ENCODE measurements around the gene CYB561D2. TPM values are rescaled to one million over a fixed set of nuclear protein-coding genes. Genes with fewer than 3 reads are reported as not detected.

Gene CYB561D2
- total RNA-seq, 1 donor from 2014 or later = 31.4 TPM

GRCh38 chr3:50323614-50324199, 27.0 kb upstream of the CYB561D2 start:
- no peak for DNase-seq (ENCODE audit: low read depth)

GRCh38 chr3:50324351-50325112, 26.1 kb upstream of the CYB561D2 start:
- peak; percentile 45 for DNase-seq (ENCODE audit: low read depth)

- no peak for DNase-seq (ENCODE audit: low read depth)
These were observed 25.6 kb upstream of the CYB561D2 start for GRCh38 chr3:50325113-50325480.

GRCh38 chr3:50325497-50326181, 25.0 kb upstream of the CYB561D2 start:
- no peak for DNase-seq (ENCODE audit: low read depth)

DNA sequence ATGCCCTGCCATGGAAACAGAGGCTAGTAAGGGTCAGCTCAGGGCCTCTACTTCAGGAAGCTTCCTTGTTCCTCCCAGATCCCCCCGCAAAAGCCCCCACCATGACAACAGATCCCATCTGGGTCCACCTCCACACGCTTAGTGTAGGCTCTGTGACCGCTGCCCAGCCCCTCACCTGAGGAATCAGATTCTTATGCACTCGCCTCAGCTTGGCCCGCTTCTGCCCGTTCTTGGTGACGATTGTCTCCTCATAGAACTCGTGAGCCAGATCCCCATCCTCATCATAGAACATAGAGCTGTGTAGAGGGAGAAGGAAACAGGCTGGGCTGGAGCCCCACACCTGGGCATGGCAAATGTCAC, 24.5 kb upstream of the CYB561D2 start:
- DNase-seq (ENCODE audit: low read depth) = no peak

DNA sequence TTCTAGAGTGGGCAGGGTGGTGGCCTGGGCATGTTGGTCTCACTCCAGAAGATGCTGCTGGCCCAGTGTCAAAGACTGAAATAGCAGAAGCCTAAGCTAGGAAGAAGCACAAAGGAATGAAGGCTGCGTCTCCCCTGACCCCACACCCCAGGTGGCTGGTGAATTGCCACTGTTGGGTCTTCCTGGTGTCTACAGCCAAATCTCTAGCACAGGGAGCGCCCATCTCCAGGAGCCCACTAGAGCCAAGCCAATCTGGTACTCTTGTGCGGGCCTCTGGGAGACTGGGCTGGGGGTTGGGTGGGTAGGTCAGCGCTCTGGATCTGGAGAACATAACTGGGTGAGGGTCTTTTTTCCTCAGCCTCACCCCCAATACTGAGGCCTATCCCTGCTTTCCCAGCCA, 23.5 kb upstream of the CYB561D2 start:
- DNase-seq (ENCODE audit: low read depth) = no peak

GRCh38 chr3:50327943-50328691, 22.5 kb upstream of the CYB561D2 start, which contains the start of gene TUSC2:
Gene TUSC2, minus strand, starts transcription at chr3:50328223. Its CDS starts 124 bp downstream, at chr3:50328099.
- peak; percentile 94 for DNase-seq (ENCODE audit: low read depth)

DNA sequence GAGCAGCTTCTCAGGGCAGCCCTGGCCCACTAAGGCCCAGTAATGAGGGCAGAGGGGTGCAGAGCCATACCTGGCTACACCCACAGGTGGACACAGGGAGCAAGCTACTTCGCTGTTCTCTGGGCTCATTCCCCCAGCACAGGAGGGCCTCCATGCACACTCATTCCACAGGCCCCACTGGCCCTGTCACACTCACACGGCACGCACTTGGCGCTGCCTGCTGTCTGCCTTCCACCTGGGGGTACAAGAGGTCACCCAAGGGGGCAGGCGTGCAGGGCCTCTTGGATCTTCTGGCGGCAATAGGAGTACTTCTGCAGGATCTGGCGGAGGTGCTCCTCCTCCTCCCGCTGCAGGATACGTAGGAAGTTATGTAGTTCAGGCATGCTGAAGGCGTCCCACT, 20.3 kb upstream of the CYB561D2 start:
- DNase-seq (ENCODE audit: low read depth) = no peak

DNA sequence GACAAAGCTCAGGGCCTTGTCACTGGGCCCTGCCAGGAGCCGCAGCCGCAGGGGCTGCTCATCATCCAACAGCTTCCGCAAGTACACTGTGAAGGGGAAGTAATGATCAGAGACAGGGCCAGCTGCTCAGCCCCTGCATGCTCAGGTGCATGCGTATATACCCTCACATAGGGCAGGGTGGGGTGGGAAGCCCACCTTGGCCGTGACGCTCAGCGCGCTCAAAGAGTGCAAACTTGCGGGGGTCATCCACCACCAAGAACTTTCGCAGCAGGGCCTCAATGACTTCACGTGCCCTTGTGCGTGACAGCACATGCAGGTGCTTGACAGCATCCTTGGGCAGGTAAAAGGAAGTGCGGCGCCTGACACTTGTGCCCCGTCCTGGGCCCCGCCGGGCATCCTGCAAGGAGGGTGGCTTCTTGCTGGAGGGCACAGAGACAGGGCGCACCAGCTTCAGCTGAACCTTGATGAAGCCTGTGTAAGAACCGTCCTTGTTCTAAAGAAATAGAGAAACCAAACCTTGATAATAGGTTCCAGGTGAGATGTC, 19.2 kb upstream of the CYB561D2 start:
- no peak for DNase-seq (ENCODE audit: low read depth)

DNA sequence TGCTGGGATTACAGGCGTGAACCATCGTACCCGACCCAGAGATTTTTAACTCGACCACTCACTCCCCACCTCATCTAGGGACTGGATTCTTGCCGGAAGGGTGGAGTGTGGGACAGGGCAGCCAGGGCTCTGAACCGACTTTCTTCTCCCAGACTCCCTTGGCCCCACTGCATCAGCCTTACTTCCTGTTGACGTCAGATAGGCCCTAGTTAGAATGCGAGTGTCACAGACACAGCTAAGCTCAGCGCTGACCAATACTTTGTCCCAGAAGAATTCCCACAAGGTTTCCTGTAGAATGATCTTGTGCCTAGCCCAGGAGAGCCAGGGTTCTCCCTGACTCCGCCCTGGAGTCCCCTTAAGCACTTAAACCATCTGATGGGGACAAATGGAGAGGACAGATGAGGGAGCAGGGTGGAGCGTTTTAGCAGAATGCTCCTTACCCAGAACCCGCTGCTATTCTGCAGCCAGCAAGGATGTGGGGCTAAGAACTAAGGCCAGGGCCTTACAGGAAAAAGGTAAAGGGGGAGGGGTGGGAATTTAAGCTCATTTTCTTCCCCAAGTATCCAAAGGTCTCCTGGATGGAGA, 16.8 kb upstream of the CYB561D2 start:
- DNase-seq (ENCODE audit: low read depth) = no peak

DNA sequence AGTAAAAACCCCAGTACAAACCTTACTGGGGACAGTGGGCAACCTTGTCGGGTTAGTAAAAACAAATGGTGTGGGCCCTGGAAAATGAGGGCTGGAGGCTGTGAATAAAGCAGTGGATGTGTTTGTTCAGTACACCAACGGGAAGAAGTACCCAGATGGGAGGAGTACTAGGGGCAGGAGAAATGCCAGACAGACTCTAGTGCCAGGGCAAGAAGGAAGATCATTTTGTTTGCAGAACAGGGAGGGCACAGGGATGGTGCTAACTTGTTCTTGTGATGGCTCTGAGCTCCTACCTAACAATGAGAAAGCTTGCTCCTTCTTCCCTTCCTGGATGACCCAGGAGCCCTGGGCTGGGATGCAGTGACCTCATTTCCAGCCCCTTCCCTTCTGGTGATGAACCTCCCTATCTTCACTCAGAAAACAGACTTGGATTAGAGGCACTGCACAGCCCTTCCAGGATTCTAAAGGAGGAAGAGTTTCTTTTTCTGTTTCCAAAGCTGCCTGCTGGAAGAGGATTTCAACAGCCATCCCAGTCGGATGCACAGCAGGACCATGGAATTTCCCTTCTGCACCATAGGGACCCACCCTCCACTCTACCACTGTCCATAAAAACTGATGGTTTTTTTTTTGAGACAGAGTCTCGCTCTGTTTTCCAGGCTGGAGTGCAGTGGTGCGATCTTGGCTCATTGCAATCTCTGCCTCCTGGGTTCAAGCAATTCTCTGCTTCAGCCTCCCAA, 16.2 kb upstream of the CYB561D2 start:
- DNase-seq (ENCODE audit: low read depth) = no peak

DNA sequence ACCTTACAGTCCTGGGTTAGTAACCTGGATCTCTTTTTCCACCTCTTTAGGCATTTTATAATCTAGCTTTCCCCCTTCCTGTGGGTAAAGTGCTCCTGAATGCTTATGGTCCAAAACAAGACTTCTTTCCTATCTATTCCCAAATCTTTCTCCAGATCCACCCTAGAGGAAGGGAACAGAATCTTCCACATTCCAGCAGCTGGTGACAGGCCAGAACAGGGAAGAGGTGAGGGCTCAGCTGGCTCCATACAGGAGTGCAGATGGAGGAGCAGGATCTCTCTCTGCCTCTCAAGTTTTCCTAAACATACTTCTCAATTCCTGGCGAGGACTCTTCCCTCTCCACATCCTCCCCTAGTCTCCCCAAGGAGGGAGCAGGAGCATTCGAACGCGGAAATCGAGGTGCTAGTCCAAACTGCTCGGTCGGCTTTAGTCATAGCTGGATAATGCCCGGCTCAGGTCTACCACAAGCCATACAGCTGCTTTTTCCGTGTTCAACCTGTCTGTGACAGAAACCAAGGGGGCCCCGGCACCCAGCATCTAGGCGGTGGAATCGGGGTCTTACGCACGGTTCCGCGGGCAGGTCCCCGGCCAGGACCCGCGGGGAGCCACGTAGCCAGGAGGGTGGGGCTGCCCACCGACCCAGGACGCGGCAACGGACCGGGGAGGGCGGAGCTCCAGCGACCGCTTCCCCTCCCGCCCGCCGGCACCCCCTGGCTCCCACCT, 14.0 kb upstream of the CYB561D2 start:
- no peak for DNase-seq (ENCODE audit: low read depth)

GRCh38 chr3:50337175-50337861, 13.3 kb upstream of the CYB561D2 start:
- DNase-seq (ENCODE audit: low read depth) = peak; percentile 96

- DNase-seq (ENCODE audit: low read depth) = no peak
These were observed 11.7 kb upstream of the CYB561D2 start for GRCh38 chr3:50338965-50339364.

- DNase-seq (ENCODE audit: low read depth) = no peak
These were observed 11.0 kb upstream of the CYB561D2 start for GRCh38 chr3:50339485-50340146.

- DNase-seq (ENCODE audit: low read depth) = no peak
These were observed 10.6 kb upstream of the CYB561D2 start for GRCh38 chr3:50340147-50340447.

- no peak for DNase-seq (ENCODE audit: low read depth)
These were observed 10.0 kb upstream of the CYB561D2 start, which contains the start of gene RASSF1 for GRCh38 chr3:50340448-50341329. Gene RASSF1, minus strand, starts transcription at chr3:50340836. Its CDS starts 31 bp downstream, at chr3:50340805.

DNA sequence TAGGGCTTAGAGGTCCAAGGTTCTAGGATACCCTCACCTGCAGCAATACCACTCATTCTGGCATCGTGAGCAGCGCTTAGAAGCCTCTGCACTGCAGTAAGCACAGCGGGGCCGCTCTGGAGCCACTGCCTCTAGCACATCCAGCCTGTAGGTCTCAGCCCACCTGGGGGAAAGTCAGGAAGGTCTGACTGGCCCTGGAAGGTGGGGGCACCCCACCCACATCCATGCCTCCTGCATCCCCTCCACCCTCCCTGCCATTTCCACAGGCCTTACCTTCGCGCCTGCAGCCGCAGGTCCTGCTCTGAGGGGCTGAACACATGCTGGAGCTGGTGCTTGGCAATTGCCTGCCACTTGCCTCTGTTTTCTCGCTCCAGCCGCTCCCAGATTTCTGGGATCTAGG, 9.1 kb upstream of the CYB561D2 start:
- no peak for DNase-seq (ENCODE audit: low read depth)
